CD4-positive, alpha-beta T cell treated with Interleukin-15 for 4 hours (primary cell): ENCODE data around the gene NACC2.
"Not testable (repeated sequence)": the region's sequence is repeated elsewhere in the genome, so short reads cannot be mapped to it uniquely, and the experiment has no call there.

Experiments used
- DNase-seq: peaks from one replicate; pipeline ENCODE4 v3.0.0-alpha.2; 2020; ENCODE audit warnings: low spot score

Gene NACC2

DNA sequence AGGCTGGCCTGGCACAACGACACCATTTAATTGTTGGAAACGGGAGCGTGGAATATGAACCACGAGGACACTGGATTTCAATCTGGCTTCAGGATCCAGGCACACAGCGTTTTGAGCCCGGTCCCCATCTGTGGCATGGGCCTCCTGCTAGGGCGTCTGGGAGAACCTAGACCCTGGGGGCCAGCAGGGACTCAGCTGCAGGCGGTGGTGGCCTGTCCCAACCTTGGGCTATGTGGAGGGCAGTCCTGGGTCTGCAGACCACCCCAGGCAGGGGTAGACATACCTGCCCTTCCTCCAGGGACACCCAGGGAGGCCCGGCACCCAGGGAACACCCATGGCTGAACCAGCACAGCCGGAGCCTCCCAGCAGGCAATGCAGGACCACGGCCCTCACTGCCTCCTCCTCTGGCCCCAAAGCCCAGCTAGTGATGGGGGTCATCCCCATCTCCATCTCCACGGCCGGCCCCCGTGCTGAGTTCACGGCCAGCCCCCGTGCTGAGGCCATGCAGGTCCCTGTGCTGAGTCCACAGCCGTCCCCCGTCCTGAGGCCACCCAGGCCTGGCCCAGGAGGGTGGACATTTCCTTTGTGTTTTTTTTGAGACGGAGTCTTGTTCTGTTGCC, 115.4 kb downstream of the NACC2 start:
- no peak for DNase-seq

DNA sequence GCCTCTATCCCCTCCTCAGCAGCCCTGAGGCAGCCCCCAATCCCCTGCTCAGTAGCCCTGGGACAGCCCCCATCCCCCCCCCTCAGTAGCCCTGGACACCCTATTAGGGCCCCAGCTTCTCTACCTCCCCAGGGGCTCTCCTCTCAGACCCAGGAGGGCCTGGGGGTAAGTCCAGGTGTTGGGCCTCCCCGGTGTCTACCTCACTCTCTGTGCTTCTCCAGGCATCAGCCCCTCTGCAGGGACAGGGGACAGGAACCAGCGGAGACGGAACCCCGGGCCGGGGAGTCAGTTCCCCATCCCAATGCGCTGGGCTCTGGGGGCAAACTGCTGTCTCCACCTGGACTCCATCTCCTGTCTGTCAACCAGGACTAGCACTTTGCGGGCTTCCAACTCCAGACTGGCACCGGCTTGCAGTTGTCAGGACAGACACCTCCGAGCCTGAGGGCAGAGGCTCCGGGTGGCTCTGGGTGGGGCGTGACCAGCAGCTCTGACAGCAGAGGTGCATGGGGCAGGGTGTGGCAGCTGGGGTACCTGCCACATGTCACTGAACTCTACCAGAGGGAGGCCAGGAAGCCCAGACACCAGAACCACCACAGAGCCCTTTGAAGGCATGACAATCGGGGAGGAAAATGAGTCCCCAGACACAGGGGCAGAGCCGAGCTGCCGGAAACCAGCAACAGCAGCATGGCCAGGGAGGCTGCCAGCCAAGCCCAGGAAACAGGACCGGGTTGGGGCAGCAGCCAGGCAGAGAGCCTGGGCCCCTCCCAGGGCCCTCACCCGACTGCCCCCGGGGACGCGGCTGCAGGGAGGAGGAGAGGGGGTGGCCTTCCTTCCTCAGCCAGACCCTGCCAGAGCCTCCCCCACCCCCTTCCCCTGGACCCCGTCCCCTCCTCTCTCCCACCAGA, 116.2 kb downstream of the NACC2 start:
- DNase-seq = peak; percentile 61

DNA sequence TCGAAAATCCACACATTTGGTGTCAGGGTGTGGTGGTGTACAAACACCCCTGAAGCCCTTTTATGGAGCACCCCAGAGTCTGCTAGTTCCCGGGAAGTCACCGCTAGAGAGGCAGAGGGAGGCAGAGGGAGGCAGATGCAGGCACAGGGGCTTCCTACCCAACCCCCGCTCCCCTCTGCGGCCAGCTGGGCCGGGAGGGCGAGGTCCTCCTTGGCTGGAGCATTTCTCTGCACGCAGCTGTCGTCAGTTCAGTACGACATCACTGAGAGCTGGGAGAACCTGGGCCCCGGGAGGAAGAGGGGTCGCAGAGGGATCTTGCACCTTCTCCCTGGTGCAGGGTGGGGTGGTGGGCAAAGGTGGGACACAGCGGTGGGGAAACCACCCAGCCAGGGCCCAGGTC, 118.1 kb downstream of the NACC2 start:
- DNase-seq = no peak

DNA sequence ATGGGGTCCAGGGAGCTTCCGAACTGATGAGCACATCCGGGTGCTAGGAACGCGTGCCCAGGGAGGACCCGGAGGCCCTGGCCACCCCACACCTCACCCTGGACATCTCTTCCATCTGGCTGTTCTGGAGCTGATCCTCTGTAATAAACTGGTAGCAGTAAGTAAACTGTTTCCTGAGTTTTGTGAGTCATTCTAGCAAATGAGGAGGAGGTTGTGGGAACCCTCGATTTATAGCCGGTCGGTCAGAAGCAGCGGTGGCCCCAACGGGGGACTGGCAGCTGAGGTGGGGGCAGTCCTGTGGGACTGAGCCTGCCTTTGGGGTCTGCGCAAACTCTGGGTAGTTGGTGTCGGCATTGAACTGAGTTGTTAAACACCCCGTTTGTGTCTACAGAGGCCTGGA, 118.6 kb downstream of the NACC2 start:
- no peak for DNase-seq

DNA sequence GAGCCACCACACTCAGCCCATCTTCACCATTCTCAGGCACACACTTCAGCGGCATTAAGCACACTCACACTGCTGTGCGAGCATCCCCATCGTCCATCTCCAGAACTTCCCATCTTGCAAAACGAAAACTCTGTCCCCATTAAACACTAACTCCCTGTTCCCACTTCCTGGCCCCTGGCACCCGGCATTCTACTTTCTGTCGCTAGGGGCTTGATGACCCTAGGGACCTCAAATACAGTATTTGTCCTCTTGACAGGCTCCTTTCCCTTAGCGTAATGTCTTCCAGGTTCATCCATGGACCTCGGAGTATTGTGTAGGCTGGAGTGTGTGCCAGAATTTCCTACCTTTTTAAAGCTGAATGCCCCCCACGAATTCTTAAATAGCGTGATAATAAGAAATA, 119.3 kb downstream of the NACC2 start:
- no peak for DNase-seq

DNA sequence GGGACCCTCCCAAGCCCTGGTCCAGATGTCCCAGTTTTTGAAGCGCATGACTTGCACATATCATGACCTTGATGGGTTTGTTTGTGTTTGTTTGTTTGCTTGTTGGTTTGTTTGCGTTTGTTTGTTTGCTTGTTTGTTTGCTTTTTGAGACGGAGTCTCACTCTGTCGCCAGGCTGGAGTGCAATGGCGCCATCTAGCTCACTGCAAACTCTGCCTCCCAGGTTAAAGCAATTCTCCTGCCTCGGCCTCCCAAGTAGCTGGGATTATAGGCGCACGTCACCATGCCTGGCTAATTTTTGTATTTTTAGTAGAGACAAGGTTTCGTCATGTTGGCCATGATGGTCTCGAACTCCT, 120.9 kb downstream of the NACC2 start:
- DNase-seq = no peak

DNA sequence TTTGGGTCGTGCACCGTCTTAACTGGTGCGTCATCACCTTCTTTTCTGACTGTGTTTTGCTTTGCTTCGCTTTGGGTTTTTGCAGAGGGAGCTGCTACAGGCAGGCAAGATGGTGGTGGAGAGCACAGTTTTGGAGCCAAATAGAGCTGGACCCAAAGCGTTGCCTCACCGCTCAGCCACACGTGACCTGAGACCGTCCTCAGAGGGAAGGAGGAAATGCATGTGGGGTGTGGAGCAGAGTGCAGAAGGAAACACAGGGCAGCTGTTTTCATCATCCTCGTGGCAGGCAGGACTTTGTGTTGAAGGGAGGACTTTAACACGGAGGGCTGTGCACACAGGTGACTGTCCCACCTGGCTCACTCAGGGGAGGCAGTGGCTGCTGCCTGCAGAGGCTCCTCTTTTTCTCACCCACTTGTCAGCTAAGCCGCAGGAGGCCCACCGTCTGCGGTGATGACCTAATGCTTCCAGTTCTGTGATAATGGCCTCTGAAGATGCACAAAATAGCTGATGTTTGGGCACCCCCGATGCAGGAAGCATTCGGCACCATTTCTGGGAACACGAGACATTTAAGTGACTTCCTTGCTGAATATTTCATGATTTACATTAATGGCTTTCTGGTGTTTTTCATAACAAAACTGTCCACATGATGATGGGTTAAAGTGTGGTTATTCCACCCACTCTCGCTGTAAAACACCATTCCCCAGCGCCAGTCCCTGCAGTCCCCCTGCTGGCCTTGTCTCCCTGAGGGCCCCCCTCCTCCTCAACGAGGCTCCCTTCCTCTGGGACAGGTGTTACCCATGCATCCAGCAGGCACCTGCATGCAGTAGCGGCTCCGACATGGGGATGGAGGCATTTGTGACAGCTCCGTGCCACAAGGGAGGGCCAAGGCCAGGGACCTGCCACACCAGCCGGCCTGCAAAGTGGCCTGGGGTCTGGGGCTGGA, 121.5 kb downstream of the NACC2 start:
- no peak for DNase-seq

DNA sequence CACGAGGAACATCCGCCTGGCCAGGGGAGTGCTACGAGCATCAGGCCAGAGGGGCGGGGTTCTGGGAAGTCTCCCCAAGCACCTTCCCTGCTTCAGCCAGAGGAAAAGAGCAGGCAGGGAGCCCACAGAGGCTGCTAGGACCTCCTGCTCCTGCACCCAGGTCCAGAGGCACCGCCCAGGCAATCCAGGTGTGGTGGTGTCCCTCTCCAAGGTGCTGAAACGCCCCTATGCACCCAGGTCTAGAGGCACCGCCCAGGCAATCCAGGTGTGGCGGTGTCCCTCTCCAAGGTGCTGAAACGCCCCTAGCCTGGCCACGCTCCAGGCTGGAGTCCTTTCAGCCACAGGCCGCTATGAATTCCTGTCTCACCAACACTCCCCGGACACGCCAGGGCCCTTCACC, 123.2 kb downstream of the NACC2 start:
- peak; percentile 25 for DNase-seq

DNA sequence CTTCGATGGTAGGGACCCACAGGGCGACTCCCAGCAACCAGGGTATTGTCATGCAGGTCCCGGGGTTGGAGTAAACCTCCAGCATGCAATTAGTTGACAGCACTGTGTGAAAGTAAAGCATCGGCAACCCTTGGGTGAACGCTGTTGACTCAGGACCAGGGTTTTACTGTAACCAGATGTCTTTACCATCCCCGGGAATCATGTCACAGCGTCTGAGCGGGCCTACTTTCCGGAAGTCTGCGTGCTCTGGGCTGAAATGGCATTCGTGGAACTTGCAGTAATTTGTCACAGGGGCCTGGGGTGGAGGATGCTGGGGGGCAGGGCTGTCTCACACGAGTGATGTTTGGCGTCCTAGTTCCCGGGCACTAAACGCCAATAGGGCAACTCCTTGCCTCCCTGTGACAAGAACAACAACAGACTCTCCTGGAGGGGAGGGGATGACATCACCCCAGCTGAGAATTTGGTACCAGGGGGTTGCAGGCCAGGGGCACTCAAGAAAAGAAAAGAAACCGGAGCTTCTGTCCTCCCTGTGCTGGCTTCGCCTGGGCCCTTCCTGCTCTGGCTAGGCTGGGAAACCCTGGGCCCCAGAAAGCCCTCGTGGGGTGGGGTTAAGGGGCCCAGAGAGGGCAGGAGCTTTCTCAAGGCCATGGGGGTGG, 123.8 kb downstream of the NACC2 start:
- no peak for DNase-seq

DNA sequence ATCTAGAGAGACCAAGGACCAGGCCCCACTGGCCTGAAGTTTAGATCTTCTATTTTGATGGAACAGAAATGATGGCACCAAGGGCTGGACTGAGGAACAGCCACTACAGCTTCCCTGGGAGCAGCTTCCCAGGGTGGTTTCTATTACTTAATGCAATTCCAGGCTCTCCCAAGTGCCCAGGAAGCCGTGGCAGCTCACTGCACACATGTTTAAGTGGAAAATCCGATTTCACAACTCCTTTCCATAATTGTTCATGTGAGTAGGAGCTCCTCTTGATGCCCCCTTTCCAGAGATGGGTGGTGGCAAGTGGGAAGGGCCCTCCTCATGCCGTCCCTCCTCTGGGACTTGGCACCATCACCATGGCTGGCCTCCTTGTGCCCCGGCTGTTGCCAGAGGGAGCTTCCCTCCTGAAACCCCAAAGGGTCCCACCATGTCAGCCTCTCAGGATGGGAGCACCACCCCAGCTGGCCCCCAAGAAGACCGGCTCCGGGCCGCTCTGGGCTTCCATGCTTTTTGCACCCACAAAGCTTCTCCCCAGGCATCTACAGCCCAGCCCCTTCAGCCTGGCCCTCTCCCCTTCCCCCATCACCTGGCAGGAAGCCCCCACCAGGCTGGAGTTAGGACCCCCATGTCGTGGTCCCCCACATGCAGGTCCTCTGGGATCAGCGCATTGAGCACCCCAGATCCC, 124.8 kb downstream of the NACC2 start:
- DNase-seq = no peak

DNA sequence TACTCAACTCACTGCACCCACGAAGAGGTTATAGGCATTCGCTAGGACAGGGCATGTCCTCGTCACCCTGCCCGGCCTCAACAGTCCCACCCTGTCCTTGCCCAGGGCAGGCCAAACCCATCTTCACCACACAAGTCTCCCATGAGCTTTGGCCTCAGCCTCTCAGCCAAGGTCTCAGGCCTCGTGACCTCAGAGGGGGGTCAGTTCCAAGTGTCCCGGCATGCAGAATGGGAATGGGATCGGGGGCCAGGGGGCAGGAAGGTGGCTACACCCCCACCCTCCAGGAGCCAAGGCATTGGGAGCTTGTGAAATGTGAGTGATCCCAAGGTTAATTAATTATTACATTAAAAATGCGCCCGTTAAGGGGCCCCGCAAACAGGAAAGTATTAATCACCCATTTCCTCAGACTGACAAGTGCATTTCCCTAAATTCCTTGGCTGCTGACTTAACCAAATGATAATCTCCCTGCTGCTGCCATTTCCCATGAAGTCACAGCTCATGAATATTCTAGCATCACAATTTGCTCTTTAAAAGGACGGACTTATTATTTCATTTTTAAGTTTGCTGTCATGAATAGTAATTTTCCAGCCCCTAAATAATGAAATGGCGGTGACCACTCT, 125.9 kb downstream of the NACC2 start:
- DNase-seq = no peak

DNA sequence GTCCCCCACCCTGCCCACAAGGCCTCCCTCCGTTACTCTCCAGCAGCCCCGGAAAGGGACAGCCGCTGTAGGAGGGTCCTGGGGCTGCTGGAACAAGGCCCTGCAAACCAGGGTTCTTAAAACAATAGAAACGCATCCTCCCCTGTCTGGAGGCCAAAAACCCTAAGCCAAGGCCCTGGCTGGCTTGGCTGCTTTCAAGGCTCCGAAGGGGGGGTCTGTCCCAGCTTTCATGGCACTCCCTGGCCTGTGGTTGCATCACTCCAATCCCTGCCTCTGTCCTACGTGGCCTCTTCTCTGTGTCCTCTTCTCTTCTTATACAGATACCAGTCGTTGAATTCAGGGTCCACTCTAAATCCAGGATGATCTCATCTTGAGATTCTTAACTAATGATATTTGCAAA, 126.5 kb downstream of the NACC2 start:
- DNase-seq = no peak

DNA sequence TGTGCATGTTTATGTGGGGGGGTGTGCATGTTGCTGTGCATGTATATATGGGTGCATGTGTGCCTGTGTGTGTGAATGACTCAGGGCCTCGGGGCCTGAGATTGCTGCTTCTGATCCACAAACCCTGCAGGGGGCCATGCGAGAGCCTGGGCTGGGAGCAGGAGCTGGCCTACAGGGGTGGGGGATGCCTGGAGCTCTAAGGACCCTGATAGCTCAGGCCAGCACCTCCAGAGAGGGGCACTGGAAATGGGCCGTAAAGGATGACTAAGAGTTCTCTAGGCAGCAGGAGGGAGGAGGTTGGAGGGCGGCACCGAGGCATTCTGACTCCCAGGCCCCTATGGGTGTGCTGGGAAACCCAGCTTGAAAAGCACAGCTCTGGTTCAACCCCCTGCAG, 127.0 kb downstream of the NACC2 start:
- no peak for DNase-seq

DNA sequence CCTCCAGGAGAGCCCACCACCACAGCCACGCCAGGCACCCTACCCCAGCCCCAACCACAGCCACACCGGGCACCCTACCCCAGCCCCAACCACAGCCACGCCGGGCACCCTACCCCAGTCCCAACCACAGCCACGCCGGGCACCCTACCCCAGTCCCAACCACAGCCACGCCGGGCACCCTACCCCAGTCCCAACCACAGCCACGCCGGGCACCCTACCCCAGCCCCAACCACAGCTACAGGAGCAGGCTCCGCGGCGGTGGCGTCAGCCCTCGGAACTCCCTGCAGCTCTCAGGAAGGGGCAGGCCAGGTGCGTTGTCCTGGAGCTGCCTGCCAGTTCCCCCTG, 128.2 kb downstream of the NACC2 start:
- DNase-seq = not testable (repeated sequence)

DNA sequence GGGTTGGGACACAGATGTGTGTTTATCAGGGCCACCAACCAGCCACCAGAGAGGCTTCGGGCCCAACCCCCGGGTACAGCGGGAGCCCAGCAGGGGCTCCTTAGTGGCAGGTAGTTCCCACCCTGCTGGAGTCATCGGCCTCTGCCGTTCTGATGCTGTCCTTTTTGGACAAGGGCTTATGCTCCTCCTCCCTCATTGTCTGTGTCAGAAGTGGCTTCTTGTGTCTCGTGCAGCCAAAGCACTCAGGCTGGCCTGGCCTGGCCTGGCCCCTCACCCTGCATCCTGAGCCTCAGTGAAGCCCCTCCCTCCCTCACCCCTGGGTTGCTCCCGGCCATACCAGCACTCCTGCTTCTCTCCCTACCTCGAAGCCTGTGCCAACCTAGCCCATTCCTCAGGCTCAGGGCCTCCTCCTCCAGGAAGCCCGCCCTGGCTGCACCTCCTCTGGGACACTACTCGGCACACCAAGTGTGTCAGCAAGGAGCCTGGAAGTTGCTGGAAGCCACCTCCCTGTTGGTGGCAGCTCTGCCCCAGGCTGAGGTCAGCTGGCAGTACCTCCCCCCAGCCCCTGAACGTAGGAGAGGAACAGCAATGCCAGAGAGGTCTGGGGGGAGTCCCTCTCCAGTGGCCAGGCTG, 129.8 kb downstream of the NACC2 start:
- no peak for DNase-seq

DNA sequence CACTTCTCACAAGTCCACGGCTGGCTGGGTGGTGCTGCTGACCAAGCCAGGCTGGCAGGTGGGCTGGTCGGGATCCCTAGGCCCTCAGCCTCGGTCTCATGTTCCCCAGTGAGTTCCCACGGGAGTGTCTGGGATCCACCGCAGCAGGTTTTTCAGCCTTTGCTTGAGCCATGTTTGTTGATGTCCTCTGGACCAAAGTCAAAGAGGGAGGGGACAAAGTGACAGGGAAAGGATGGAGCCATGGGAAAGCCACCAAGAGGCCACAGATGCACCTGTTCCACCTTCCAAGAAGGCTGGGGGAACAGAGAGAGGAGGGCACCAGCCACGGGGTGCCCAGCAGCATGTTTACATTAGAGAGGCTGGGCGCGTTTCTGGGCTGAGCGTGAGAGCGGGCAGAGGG, 131.2 kb downstream of the NACC2 start:
- DNase-seq = no peak

DNA sequence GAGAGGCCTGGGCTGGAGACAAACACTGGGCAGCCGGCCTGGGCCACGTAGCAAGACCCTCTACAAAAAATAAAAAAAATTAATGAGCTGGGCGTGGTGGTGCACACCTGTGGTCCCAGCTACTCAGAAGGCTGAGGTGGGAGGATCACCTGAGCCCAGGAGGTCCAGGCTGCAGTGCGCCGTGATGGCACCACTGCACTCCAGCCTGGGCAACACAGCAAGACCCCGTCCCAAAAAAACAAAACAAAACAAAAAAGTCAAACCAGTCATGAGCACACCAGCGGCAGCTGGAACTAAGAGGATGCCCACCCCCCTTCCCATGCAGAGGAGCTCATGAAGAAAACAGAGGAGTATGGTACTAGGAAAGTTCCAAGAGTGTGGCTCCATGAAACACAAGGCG, 131.8 kb downstream of the NACC2 start:
- DNase-seq = no peak

DNA sequence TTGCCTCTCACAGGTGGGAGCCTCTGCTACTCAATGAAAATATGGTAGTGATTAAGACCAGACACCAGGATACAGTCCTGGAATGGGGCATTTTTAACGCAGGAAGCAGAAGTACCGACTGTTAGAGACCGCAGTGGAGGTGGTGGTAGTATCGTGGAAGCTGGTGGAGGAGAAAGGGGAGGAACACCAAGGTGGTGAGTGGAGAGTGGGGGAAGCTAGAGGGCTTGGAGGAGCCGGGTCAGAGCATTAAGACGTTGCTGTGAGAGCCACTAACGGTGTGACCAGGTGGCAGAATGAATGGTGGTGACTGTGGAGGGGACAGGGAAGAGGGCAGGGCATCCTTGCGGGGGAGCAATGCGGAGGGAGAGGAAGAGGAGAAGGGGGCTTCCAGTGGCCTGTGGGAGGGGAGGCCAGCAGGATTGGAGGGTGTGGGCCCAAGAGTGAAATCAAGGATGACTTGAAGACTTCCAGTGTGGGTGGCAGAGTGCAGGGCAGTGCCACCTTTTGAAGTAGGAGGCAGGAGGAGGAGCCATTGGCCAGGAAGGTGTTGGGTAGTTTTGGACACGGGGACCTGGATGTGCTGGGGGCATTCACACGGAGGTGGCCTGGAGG, 132.3 kb downstream of the NACC2 start:
- DNase-seq = no peak

DNA sequence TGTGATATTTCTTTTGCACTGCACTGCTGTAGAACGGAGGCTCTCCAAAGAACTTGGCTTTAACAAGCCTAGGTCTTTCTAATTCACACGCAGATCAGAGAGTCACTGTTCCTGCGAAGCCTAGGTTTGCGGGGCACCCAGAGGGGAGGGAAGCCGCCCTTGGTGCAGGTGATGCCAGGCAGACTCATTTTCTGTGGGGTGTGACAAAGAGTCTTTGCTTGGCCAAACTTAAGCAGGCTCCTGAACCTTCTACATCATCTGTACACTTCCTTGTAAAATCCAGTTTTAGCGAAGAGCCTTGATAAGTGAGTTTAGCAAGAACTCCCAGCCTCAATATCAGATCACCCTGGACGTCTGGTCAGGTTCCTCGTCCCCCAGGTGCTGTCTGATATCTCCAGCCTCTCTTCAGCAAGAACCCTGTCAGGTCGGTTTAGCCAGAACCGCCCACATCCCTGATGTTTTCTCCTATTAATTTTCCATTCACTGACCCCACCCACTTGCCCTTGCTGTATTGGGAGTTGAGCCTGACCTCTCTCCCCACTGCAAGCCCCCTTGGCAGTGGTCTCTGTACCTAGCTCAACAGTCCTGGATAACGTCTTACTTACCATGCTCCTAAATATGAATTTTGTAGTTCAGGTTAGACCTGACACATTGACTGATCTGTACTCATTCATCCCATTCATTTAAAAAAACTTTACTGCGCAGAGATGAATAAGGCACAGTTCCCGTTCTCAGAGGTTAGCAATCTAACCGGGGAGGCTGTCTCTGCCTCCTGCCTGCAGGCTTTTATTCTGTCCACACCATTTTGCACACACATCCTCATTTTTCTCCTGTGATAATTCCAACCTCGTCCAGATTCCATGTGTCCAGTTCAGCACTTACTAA, 133.0 kb downstream of the NACC2 start:
- DNase-seq = no peak
